BJ (cell line): ENCODE data around the gene KLHDC7B. TPM values are rescaled to one million over a fixed set of nuclear protein-coding genes. Genes with fewer than 3 reads are reported as not detected.

ENCODE experiments used
- CTCF ChIA-PET: fragments of 350-600 bp; formaldehyde crosslinking; extraction: SDS; loops from one replicate; lab custom pipeline; 2021; ENCODE audit warnings: antibody characterized with exemption, inconsistent platforms; lab: Yijun Ruan, JAX
- POLR2A ChIA-PET: fragments of 300-600 bp; sonication (Branson Sonifier 250); formaldehyde crosslinking; extraction: SDS; loops from one replicate; lab custom pipeline; 2021; ENCODE audit warnings: antibody characterized with exemption; lab: Charles Lee
- DNase-seq: peaks from one replicate; pipeline ENCODE4 v3.0.0-alpha.2; 2011; ENCODE audit warnings: low read depth
- H3K27me3 ChIP-seq: 2 replicates; pipeline ENCODE4 v1.6.0; 2011; ENCODE audit warnings: low read length; ENCODE audit not compliant: control insufficient read depth, insufficient read depth
- H3K36me3 ChIP-seq: 2 replicates; pipeline ENCODE4 v1.5.1; 2011; ENCODE audit warnings: low read length; ENCODE audit not compliant: control insufficient read depth, insufficient read depth
- H3K4me3 ChIP-seq: 2 replicates; pipeline ENCODE4 v1.5.1; 2011; ENCODE audit warnings: low read depth, mild to moderate bottlenecking, control low read depth, low read length
- polyA plus RNA-seq: library from polyadenylated mRNA; depleted of rRNA; stranded (reverse); fragments of >200 nt; gene quantifications from 2 replicates; pipeline ENCODE4 v1.2.3, GENCODE V29; 2011
- TF ChIP-seq, protein P1 (sequence below): IDR thresholded peaks from 2 replicates; pipeline ENCODE4 v1.5.1; 2011; ENCODE audit warnings: low read depth, mild to moderate bottlenecking, control low read depth, inconsistent platforms, low read length, moderate library complexity; ENCODE audit not compliant: insufficient read depth

The KLHDC7B gene
- polyA plus RNA-seq, 1 experiment = 0.34 TPM

DNA sequence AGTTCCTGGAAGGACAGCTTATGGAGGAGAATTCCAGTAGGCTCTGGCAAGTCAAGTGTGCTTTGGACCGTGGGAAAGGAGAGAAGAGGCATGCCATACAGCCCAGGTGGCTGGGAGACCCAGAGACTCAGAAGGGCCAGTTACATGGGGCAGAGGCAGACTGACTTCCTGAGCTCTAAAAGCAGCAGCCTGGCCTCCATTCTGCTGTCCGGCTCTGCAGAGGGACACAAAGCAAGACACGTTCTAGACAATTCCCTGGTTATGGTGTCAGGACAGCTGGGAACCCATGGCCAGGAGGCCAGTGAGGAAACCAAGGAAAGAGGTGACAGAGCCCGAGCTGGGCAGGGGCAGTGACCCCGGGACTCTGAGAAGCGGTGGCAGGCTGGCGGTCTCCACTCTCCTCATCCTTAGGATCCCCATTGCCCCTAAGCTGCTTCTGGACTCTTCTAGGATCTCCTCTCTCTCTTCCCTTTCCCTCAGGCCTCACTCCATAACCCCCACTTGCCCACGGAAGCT, 29.8 kb downstream of the KLHDC7B start:
- TF ChIP-seq, protein P1, sequence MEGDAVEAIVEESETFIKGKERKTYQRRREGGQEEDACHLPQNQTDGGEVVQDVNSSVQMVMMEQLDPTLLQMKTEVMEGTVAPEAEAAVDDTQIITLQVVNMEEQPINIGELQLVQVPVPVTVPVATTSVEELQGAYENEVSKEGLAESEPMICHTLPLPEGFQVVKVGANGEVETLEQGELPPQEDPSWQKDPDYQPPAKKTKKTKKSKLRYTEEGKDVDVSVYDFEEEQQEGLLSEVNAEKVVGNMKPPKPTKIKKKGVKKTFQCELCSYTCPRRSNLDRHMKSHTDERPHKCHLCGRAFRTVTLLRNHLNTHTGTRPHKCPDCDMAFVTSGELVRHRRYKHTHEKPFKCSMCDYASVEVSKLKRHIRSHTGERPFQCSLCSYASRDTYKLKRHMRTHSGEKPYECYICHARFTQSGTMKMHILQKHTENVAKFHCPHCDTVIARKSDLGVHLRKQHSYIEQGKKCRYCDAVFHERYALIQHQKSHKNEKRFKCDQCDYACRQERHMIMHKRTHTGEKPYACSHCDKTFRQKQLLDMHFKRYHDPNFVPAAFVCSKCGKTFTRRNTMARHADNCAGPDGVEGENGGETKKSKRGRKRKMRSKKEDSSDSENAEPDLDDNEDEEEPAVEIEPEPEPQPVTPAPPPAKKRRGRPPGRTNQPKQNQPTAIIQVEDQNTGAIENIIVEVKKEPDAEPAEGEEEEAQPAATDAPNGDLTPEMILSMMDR = no peak; the same call in 1 of the 2 replicates
- ChIA-PET CTCF (interaction anchor here (1.0 to 2.7 kb wide), 9 partner anchors 10 to 121 kb away, joined by 3 to 20 read pairs (median 4); partner anchors contain the start of gene SYCE3), POLR2A (no interaction called here)
- Histone ChIP-seq H3K27me3 (no peaks in the 10 kb centered on the region), H3K36me3 (peaks cover 8% of the 10 kb centered on the region), H3K4me3 (no peak overlapping the region)
- DNase-seq = no peak

DNA sequence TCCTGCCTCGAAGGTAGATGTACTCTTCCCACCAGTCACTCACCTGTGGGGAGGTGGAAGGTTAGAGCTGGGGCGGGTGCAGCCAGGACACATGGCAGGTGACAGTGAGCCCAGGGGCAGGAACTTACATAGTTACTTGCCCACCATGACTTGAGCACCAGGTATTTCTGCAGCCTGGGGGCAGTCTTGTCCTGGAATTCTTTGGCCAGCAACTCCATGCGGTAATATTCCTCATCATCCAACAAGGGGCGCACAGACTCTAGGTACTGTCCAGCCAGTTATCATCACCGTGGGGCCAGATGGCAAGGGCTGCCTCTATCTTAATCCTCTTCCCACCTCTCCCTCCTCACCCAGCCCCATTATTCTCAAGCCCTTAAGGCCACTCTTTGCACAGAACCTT, 30.4 kb downstream of the KLHDC7B start:
- Histone ChIP-seq H3K27me3 (no peaks in the 10 kb centered on the region), H3K4me3 (no peak overlapping the region), H3K36me3 (peaks cover 8% of the 10 kb centered on the region)
- CTCF ChIA-PET = interaction anchor here (1.0 to 2.7 kb wide), 7 partner anchors 9 to 120 kb away, joined by 3 to 20 read pairs (median 4); partner anchors contain the start of gene SYCE3
- TF ChIP-seq, protein P1 = peak; percentile 23; the same call in 1 of the 2 replicates
- POLR2A ChIA-PET = no interaction called here
- DNase-seq = no peak

DNA sequence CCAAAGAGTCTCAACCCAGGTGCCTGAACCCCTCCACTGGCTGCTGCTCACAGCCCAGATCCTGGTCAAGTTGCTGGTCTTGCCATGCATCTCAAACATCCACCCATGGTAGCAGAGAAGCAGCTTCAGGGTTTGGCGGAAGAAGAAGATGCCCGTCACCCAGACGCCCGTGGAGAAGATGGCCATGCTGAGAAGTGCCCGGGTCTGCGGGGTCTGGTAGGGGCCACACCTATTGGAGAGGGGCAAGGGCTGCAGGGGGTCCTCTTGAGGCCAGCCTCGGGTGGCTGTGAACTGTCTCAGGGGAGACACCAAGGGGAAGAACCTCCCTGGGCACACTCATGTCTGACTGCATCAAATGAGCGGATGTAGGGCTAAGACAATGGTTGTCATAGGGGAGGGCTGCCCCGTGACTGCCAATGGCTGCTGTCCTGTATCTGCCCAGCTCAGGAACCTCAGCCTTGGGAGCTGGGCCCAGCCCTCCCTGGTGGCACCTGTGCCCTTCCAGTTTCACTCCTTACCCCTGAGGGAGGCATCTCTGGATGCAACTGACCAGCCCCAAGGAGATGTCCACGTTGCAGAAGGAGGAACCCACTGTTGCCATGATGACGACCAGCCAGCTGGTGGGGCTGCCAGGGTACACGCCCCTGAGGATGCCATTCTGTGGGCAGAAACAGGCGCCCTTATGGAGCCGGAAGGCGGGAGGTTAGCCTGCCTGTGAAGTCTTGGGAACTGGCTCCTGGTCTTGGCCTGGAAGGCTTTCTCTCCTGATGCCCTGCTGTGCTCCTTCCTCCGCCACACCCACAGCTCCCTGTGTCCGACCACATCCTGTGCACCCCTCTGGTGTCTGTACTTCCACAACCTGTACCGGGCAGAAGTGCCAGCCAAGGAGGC, 31.4 kb downstream of the KLHDC7B start:
- H3K36me3 ChIP-seq = peaks cover 8% of the 10 kb centered on the region
- no peaks in the 10 kb centered on the region for H3K27me3 ChIP-seq
- CTCF ChIA-PET = interaction anchor here (0.6 to 2.7 kb wide), 7 partner anchors 8 to 115 kb away, joined by 3 to 20 read pairs (median 3); partner anchors contain the start of gene SYCE3
- DNase-seq = no peak
- TF ChIP-seq, protein P1 = no peak
- H3K4me3 ChIP-seq = no peak overlapping the region
- POLR2A ChIA-PET = interaction anchor here (0.5 kb wide), 1 partner anchor 97 kb away, joined by 4 read pairs; no protein-coding TSS in a partner anchor

DNA sequence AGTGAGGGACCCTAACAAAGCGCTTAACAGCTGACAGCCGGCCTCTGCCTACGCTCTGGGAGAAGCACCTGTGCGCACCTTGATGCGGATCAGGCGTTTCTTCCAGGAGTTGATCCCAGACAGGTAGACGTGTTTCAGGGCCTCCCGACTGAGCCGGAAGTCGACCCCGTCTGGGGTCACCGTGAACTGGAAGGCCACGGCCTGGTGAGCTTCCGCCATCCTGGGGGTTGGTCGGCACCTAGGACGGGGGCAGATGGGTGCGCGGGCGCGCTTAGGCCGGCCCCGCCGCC, 31.9 kb downstream of the KLHDC7B start:
- Histone ChIP-seq H3K27me3 (no peaks in the 10 kb centered on the region), H3K4me3 (no peak overlapping the region), H3K36me3 (peaks cover 8% of the 10 kb centered on the region)
- ChIA-PET POLR2A (no interaction called here), CTCF (interaction anchor here (1.0 to 2.7 kb wide), 6 partner anchors 9 to 114 kb away, joined by 3 to 20 read pairs (median 4); partner anchors contain the start of genes SCO2 and SYCE3)
- no peak for DNase-seq
- TF ChIP-seq, protein P1 = no peak
